ENCODE results near the gene SSX4B. TPM values are rescaled to one million over a fixed set of nuclear protein-coding genes. Genes with fewer than 3 reads are reported as not detected.
"Not testable (repeated sequence)": the region's sequence is repeated elsewhere in the genome, so short reads cannot be mapped to it uniquely, and the experiment has no call there.

Gene SSX4B
- not detected for total RNA-seq

- H3K36me3 Mint-ChIP-seq; H3K27ac Mint-ChIP-seq; DNase-seq (ENCODE audit: low spot score in 2 of 2); H3K9me3 Mint-ChIP-seq; ATAC-seq: not testable (repeated sequence)
These were observed at the start of gene SSX4B for GRCh38 chrX:48411860-48412259. Gene SSX4B (minus strand): TSS chrX:48411960. CDS start chrX:48411372, 588 bp downstream.

- H3K36me3 Mint-ChIP-seq: peaks cover 25 to 33% of the 10 kb centered on the region in 2 donors
These were observed 48.8 kb upstream of the SSX4B start for GRCh38 chrX:48460606-48461005.

GRCh38 chrX:48460031-48460430, 48.3 kb upstream of the SSX4B start:
- Mint-ChIP-seq H3K9me3 (no peaks in the 10 kb centered on the region), H3K36me3 (peaks cover 19 to 27% of the 10 kb centered on the region in 2 donors), H3K27ac (peak overlapping the region; percentile 84 to 89)
- ATAC-seq: no peak
- no peak for DNase-seq (ENCODE audit: low spot score in 2 of 2)

More at GRCh38 chrX:48460606-48461005, 48.8 kb upstream of the SSX4B start:
- Mint-ChIP-seq H3K27ac (peak overlapping the region in 1 of 2 donors; percentile 84), H3K9me3 (no peaks in the 10 kb centered on the region)
- DNase-seq (ENCODE audit: low spot score in 2 of 2) (no peak), ATAC-seq (no peak)

GRCh38 chrX:48459483-48459882, 47.7 kb upstream of the SSX4B start:
- Mint-ChIP-seq H3K9me3 (no peaks in the 10 kb centered on the region), H3K36me3 (peaks cover 16 to 22% of the 10 kb centered on the region in 2 donors), H3K27ac (peak overlapping the region; percentile 33 to 84)
- no peak for DNase-seq (ENCODE audit: low spot score in 2 of 2)
- no peak for ATAC-seq

- DNase-seq (ENCODE audit: low spot score in 2 of 2) (no peak), ATAC-seq (no peak)
- Mint-ChIP-seq H3K36me3 (peaks cover 14 to 16% of the 10 kb centered on the region in 2 donors), H3K9me3 (no peaks in the 10 kb centered on the region), H3K27ac (no peak overlapping the region)
These were observed 47.0 kb upstream of the SSX4B start for GRCh38 chrX:48458711-48459110.

- H3K27ac Mint-ChIP-seq: no peak overlapping the region
- DNase-seq (ENCODE audit: low spot score in 2 of 2): no peak
- no peak for ATAC-seq
- H3K36me3 Mint-ChIP-seq: peaks cover 9 to 11% of the 10 kb centered on the region in 2 donors
- no peaks in the 10 kb centered on the region for H3K9me3 Mint-ChIP-seq
These were observed 45.0 kb upstream of the SSX4B start for GRCh38 chrX:48456628-48457331.

- Mint-ChIP-seq H3K27ac (no peak overlapping the region), H3K9me3 (no peaks in the 10 kb centered on the region), H3K36me3 (no peaks in the 10 kb centered on the region)
- ATAC-seq (no peak), DNase-seq (ENCODE audit: low spot score in 2 of 2) (no peak)
These were observed 39.9 kb upstream of the SSX4B start for GRCh38 chrX:48451708-48452107.

GRCh38 chrX:48450076-48450475, 38.3 kb upstream of the SSX4B start:
- H3K9me3 Mint-ChIP-seq: no peaks in the 10 kb centered on the region
- ATAC-seq: no peak
- DNase-seq (ENCODE audit: low spot score in 2 of 2): no peak
- no peak overlapping the region for H3K27ac Mint-ChIP-seq
- H3K36me3 Mint-ChIP-seq: no peaks in the 10 kb centered on the region

GRCh38 chrX:48447201-48447600, 35.4 kb upstream of the SSX4B start:
- DNase-seq (ENCODE audit: low spot score in 2 of 2); ATAC-seq; H3K9me3 Mint-ChIP-seq; H3K27ac Mint-ChIP-seq; H3K36me3 Mint-ChIP-seq: not testable (repeated sequence)

- not testable (repeated sequence) for ATAC-seq; H3K27ac Mint-ChIP-seq; DNase-seq (ENCODE audit: low spot score in 2 of 2); H3K9me3 Mint-ChIP-seq
- peaks cover 7 to 16% of the 10 kb centered on the region in 2 donors for H3K36me3 Mint-ChIP-seq
These were observed 22.0 kb upstream of the SSX4B start for GRCh38 chrX:48433713-48434112.

- ATAC-seq; DNase-seq (ENCODE audit: low spot score in 2 of 2); H3K9me3 Mint-ChIP-seq; H3K36me3 Mint-ChIP-seq; H3K27ac Mint-ChIP-seq: not testable (repeated sequence)
These were observed 18.4 kb upstream of the SSX4B start for GRCh38 chrX:48430166-48430565.

GRCh38 chrX:48429606-48430005, 17.8 kb upstream of the SSX4B start:
- DNase-seq (ENCODE audit: low spot score in 2 of 2); H3K9me3 Mint-ChIP-seq; H3K36me3 Mint-ChIP-seq; H3K27ac Mint-ChIP-seq; ATAC-seq: not testable (repeated sequence)

GRCh38 chrX:48427027-48427716, 15.4 kb upstream of the SSX4B start:
- not testable (repeated sequence) for H3K36me3 Mint-ChIP-seq; DNase-seq (ENCODE audit: low spot score in 2 of 2); H3K9me3 Mint-ChIP-seq; H3K27ac Mint-ChIP-seq
- ATAC-seq: peak; percentile 97 to 98

- not testable (repeated sequence) for H3K36me3 Mint-ChIP-seq; ATAC-seq; DNase-seq (ENCODE audit: low spot score in 2 of 2)
These were observed 13.9 kb downstream of the SSX4B start for GRCh38 chrX:48397825-48398224.

GRCh38 chrX:48396931-48397330, 14.8 kb downstream of the SSX4B start:
- not testable (repeated sequence) for H3K36me3 Mint-ChIP-seq; H3K27ac Mint-ChIP-seq; DNase-seq (ENCODE audit: low spot score in 2 of 2); ATAC-seq; H3K9me3 Mint-ChIP-seq

More at GRCh38 chrX:48397825-48398224, 13.9 kb downstream of the SSX4B start:
- H3K9me3 Mint-ChIP-seq, H3K27ac Mint-ChIP-seq: not testable (repeated sequence)

GRCh38 chrX:48383239-48383638, 28.5 kb downstream of the SSX4B start, which contains the start of gene SSX4:
Gene SSX4 (plus strand): TSS chrX:48383539. CDS start chrX:48384054, 515 bp downstream.
- H3K27ac Mint-ChIP-seq; H3K36me3 Mint-ChIP-seq; ATAC-seq; DNase-seq (ENCODE audit: low spot score in 2 of 2); H3K9me3 Mint-ChIP-seq: not testable (repeated sequence)

GRCh38 chrX:48370408-48370807, 41.4 kb downstream of the SSX4B start:
- not testable (repeated sequence) for H3K27ac Mint-ChIP-seq; H3K9me3 Mint-ChIP-seq; DNase-seq (ENCODE audit: low spot score in 2 of 2); ATAC-seq; H3K36me3 Mint-ChIP-seq
